Nephron progenitor cell (in vitro differentiated cells): ENCODE data around the gene PRDX1.
A peak's percentile ranks its signal among the peaks of the same experiment; 100 is the strongest.
"Not testable (repeated sequence)": the region's sequence is repeated elsewhere in the genome, so short reads cannot be mapped to it uniquely, and the experiment has no call there.

ENCODE experiments used
- DNase-seq: peaks from one replicate; pipeline ENCODE4 v3.0.0; 2021
- H3K27ac Mint-ChIP-seq: 2 replicates; pipeline ENCODE4 v1.8.0; 2021; ENCODE audit warnings: mild to moderate bottlenecking, moderate library complexity, mixed read lengths
- H3K27me3 Mint-ChIP-seq: 2 replicates; pipeline ENCODE4 v1.8.0; 2021; ENCODE audit warnings: mild to moderate bottlenecking, low read depth, mixed read lengths; ENCODE audit not compliant: poor library complexity
- H3K36me3 Mint-ChIP-seq: 2 replicates; pipeline ENCODE4 v1.8.0; 2021; ENCODE audit warnings: low read depth, mixed read lengths
- H3K4me1 Mint-ChIP-seq: 2 replicates; pipeline ENCODE4 v1.8.0; 2021; ENCODE audit warnings: mixed read lengths
- H3K4me3 Mint-ChIP-seq: 2 replicates; pipeline ENCODE4 v1.8.0; 2021; ENCODE audit warnings: mild to moderate bottlenecking, moderate library complexity, mixed read lengths
- H3K9me3 Mint-ChIP-seq: 2 replicates; pipeline ENCODE4 v1.8.0; 2021; ENCODE audit warnings: mild to moderate bottlenecking, moderate library complexity, mixed read lengths
- TF ChIP-seq, protein P1 (sequence below): fragments of 200-600 bp; sonication (generic); IDR thresholded peaks from 2 replicates; pipeline ENCODE4 v1.5.0; 2021; ENCODE audit warnings: antibody characterized with exemption

Gene PRDX1

DNA sequence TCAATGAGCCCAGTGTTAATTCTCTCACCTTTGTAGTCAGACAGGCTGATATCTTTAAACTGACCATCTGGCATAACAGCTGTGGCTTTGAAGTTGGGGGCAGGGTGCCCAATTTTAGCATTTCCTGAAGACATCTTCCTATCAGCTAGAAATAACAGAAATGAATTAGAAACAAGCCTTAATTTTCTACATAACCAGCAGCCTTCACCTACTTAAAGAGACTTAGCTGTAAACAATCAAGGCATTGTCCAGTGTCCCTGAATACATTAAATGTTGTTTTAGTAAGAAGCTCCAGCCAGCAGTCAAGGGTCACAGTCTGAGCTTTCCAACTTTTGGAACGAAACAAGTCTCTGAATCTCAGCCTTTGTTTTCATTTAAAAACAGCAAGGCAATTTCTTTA lies 2.8 kb downstream of the PRDX1 start:
- Mint-ChIP-seq H3K36me3 (peaks cover 34% of the 10 kb centered on the region), H3K9me3 (no peaks in the 10 kb centered on the region), H3K27ac (peak overlapping the region; percentile 22), H3K4me3 (peak overlapping the region; percentile 97), H3K4me1 (peaks cover 49% of the 10 kb centered on the region), H3K27me3 (no peaks in the 10 kb centered on the region)
- TF ChIP-seq, protein P1, sequence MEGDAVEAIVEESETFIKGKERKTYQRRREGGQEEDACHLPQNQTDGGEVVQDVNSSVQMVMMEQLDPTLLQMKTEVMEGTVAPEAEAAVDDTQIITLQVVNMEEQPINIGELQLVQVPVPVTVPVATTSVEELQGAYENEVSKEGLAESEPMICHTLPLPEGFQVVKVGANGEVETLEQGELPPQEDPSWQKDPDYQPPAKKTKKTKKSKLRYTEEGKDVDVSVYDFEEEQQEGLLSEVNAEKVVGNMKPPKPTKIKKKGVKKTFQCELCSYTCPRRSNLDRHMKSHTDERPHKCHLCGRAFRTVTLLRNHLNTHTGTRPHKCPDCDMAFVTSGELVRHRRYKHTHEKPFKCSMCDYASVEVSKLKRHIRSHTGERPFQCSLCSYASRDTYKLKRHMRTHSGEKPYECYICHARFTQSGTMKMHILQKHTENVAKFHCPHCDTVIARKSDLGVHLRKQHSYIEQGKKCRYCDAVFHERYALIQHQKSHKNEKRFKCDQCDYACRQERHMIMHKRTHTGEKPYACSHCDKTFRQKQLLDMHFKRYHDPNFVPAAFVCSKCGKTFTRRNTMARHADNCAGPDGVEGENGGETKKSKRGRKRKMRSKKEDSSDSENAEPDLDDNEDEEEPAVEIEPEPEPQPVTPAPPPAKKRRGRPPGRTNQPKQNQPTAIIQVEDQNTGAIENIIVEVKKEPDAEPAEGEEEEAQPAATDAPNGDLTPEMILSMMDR, result no peak
- DNase-seq, result no peak

DNA sequence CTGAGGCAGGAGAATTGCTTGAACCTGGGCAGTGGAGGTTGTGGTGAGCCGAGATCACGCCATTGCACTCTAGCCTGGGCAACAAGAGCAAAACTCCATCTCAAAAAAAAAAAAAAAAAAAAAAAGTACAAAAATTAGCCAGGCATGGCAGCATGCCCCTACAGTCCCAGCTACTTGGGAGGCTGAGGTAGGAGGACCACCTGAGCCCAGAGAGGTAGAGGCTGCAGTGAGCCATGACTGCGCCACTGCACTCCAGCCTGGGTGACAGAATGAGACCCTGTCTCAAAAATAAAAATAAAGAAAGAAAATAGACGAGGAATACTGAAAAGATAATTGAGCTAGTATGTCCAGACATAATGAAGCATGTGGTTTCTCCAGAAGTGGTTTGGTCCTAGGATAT lies 3.3 kb downstream of the PRDX1 start:
- Mint-ChIP-seq H3K36me3 (peaks cover 38% of the 10 kb centered on the region), H3K27ac (peak overlapping the region; percentile 36), H3K4me1 (peaks cover 54% of the 10 kb centered on the region)
- not testable (repeated sequence) for H3K27me3 Mint-ChIP-seq, H3K4me3 Mint-ChIP-seq, H3K9me3 Mint-ChIP-seq, DNase-seq

GRCh38 chr1:45516465-45516864 lies 5.2 kb downstream of the PRDX1 start:
- Mint-ChIP-seq H3K27ac (peak overlapping the region; percentile 68), H3K4me1 (peaks cover 39% of the 10 kb centered on the region), H3K27me3 (no peaks in the 10 kb centered on the region), H3K9me3 (no peaks in the 10 kb centered on the region), H3K4me3 (no peak overlapping the region), H3K36me3 (peaks cover 51% of the 10 kb centered on the region)
- TF ChIP-seq, protein P1, result no peak
- no peak for DNase-seq

DNA sequence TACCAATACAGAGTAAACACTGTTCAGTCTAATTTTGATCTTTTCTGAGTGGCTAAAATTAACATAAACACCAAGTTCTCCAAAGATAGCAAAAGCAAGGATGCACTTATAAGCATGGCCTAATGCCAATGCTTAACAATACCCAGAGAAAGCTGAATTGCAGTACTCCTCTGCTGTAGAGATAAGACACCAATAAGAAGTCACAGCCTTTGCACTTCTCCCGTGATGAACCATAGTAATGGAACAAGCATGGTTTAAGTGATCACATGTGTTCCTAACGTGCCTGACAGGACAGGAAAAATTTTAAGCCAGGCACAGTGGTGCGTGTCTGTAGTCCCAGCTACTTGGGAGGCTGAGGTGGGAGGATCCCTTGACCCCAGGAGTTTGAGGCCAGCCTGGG lies 5.6 kb downstream of the PRDX1 start:
- Mint-ChIP-seq H3K4me3 (no peak overlapping the region), H3K27ac (peak overlapping the region; percentile 68), H3K36me3 (peaks cover 55% of the 10 kb centered on the region), H3K27me3 (no peaks in the 10 kb centered on the region), H3K4me1 (peaks cover 39% of the 10 kb centered on the region), H3K9me3 (no peaks in the 10 kb centered on the region)
- DNase-seq, result no peak
- TF ChIP-seq, protein P1, result no peak

DNA sequence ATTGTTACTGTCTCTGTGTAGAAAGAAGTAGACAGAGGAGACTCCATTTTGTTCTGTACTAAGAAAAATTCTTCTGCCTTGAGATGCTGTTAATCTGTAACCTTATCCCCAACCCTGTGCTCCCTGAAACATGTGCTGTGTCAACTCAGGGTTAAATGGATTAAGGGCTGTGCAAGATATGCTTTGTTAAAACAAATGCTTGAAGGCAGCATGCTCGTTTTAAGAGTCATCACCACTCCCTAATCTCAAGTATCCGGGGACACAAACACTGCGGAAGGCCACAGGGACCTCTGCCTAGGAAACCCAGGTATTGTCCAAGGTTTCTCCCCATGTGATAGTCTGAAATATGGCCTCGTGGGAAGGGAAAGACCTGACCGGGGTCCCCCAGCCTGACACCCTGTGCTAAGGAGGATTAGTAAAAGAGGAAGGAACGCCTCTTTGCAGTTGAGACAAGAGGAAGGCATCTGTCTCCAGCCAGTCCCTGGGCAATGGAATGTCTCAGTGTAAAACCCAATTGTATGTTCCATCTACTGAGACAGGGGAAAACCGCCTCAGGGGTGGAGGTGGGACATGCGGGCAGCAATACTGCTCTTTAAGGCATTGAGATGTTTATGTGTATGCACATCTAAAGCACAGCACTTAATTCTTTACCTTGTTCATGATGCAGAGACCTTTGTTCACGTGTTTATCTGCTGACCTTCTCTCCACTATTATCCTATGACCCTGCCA lies 8.0 kb downstream of the PRDX1 start:
- Mint-ChIP-seq H3K36me3 (peaks cover 73% of the 10 kb centered on the region), H3K27ac (peak overlapping the region; percentile 1), H3K4me1 (peaks cover 30% of the 10 kb centered on the region)
- not testable (repeated sequence) for H3K4me3 Mint-ChIP-seq, DNase-seq, H3K27me3 Mint-ChIP-seq, H3K9me3 Mint-ChIP-seq

DNA sequence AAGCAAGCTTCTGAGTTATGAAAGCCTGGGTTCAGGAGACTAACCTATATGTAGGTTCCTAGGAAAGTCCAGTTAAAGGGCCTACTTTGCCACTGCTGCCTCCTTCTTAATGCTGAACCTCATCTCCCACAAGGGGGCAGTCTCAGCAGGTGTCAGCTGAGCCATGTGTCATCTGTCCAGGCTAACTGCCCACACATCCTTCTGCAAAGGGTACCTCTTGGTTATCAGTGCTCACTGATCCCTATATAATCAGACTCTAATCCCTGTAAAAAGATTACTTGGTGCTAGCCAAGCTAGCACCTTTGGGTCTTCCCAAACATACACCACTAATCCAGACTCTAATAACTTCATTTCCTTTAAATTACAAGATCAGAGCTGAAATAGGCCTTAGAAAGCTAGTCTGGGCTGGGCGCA lies 9.0 kb downstream of the PRDX1 start:
- H3K9me3 Mint-ChIP-seq, result no peaks in the 10 kb centered on the region
- no peaks in the 10 kb centered on the region for H3K27me3 Mint-ChIP-seq
- no peak overlapping the region for H3K27ac Mint-ChIP-seq
- TF ChIP-seq, protein P1, result peak; percentile 68
- no peak overlapping the region for H3K4me3 Mint-ChIP-seq
- H3K4me1 Mint-ChIP-seq, result peaks cover 29% of the 10 kb centered on the region
- peaks cover 82% of the 10 kb centered on the region for H3K36me3 Mint-ChIP-seq
- peak; percentile 60 for DNase-seq

DNA sequence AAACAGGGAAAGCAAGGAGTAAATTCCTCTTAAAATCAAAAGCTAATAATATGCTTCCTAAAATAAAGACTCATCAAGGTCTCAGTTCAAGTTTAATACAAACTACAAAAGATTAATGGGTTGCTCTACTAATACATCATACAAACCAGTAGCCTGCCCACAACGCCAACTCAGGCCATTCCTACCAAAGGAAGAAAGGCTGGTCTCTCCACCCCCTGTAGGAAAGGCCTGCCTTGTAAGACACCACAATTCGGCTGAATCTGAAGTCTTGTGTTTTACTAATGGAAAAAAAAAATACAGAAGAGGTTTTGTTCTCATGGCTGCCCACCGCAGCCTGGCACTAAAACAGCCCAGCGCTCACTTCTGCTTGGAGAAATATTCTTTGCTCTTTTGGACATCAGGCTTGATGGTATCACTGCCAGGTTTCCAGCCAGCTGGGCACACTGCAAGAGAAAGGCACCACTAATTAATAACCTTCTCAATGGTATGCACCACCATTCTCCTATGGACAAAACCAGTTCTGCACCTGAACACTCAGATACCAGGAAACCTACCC lies 10.6 kb downstream of the PRDX1 start:
- H3K27me3 Mint-ChIP-seq, result no peaks in the 10 kb centered on the region
- H3K27ac Mint-ChIP-seq, result peak overlapping the region; percentile 82
- peaks cover 71% of the 10 kb centered on the region for H3K36me3 Mint-ChIP-seq
- no peak overlapping the region for H3K4me3 Mint-ChIP-seq
- no peaks in the 10 kb centered on the region for H3K9me3 Mint-ChIP-seq
- TF ChIP-seq, protein P1, result no peak
- no peak for DNase-seq
- H3K4me1 Mint-ChIP-seq, result peaks cover 17% of the 10 kb centered on the region
